ENCODE results near the gene OCRL.

OCRL gene

GRCh38 chrX:129593137-129593536, 53.1 kb downstream of the OCRL start:
- TF ChIP-seq ZBTB7A (IDR thresholded peaks at IDR 0.05; ENCODE audit: low read depth), result no peak
- no peak for TF ChIP-seq REST (IDR thresholded peaks at IDR 0.05; ENCODE audit: low read depth)
- no peak for TF ChIP-seq USF1 (IDR thresholded peaks at IDR 0.05)
- no peak for TF ChIP-seq EP300 (IDR thresholded peaks at IDR 0.05; ENCODE audit: borderline replicate concordance)

GRCh38 chrX:129594781-129595180, 54.7 kb downstream of the OCRL start:
- TF ChIP-seq MAX (IDR thresholded peaks at IDR 0.05) (no peak), EGR1 (IDR thresholded peaks at IDR 0.05) (no peak), REST (IDR thresholded peaks at IDR 0.05; ENCODE audit: low read depth) (no peak), EP300 (IDR thresholded peaks at IDR 0.05; ENCODE audit: borderline replicate concordance) (no peak), CEBPB (IDR thresholded peaks at IDR 0.05) (no peak)

GRCh38 chrX:129596077-129596476, 56.0 kb downstream of the OCRL start:
- TF ChIP-seq TEAD4 (IDR thresholded peaks at IDR 0.05) (no peak), USF1 (IDR thresholded peaks at IDR 0.05) (no peak), FOXM1 (IDR thresholded peaks at IDR 0.05; ENCODE audit: borderline replicate concordance, low read depth) (no peak), CREB1 (IDR thresholded peaks at IDR 0.05; ENCODE audit: low read depth) (no peak), CEBPB (IDR thresholded peaks at IDR 0.05) (no peak), EP300 (IDR thresholded peaks at IDR 0.05; ENCODE audit: borderline replicate concordance) (no peak), RAD21 (IDR thresholded peaks at IDR 0.05; ENCODE audit: low read depth) (no peak)

- TF ChIP-seq USF1 (IDR thresholded peaks at IDR 0.05) (no peak), CEBPB (IDR thresholded peaks at IDR 0.05) (no peak), EGR1 (IDR thresholded peaks at IDR 0.05) (no peak), CREB1 (IDR thresholded peaks at IDR 0.05; ENCODE audit: low read depth) (no peak), TCF12 (IDR thresholded peaks at IDR 0.05; ENCODE audit: low read depth) (no peak), ZBTB7A (IDR thresholded peaks at IDR 0.05; ENCODE audit: low read depth) (no peak), REST (IDR thresholded peaks at IDR 0.05; ENCODE audit: low read depth) (no peak), YY1 (IDR thresholded peaks at IDR 0.05; ENCODE audit: low read depth) (no peak), MAX (IDR thresholded peaks at IDR 0.05) (no peak), TAF1 (IDR thresholded peaks at IDR 0.05; ENCODE audit: low read depth) (no peak), RAD21 (IDR thresholded peaks at IDR 0.05; ENCODE audit: low read depth) (no peak), NFIC (IDR thresholded peaks at IDR 0.05) (no peak), TEAD4 (IDR thresholded peaks at IDR 0.05) (no peak), EP300 (IDR thresholded peaks at IDR 0.05; ENCODE audit: borderline replicate concordance) (no peak), FOXM1 (IDR thresholded peaks at IDR 0.05; ENCODE audit: borderline replicate concordance, low read depth) (no peak)
Observed at GRCh38 chrX:129597905-129598304, 57.8 kb downstream of the OCRL start.

- TF ChIP-seq TEAD4 (IDR thresholded peaks at IDR 0.05), result no peak
- no peak for TF ChIP-seq FOXM1 (IDR thresholded peaks at IDR 0.05; ENCODE audit: borderline replicate concordance, low read depth)
- TF ChIP-seq YY1 (IDR thresholded peaks at IDR 0.05; ENCODE audit: low read depth), result no peak
- no peak for TF ChIP-seq ZBTB7A (IDR thresholded peaks at IDR 0.05; ENCODE audit: low read depth)
- no peak for TF ChIP-seq EGR1 (IDR thresholded peaks at IDR 0.05)
- TF ChIP-seq EP300 (IDR thresholded peaks at IDR 0.05; ENCODE audit: borderline replicate concordance), result no peak
- TF ChIP-seq TAF1 (IDR thresholded peaks at IDR 0.05; ENCODE audit: low read depth), result no peak
- TF ChIP-seq NFIC (IDR thresholded peaks at IDR 0.05), result no peak
- no peak for TF ChIP-seq TCF12 (IDR thresholded peaks at IDR 0.05; ENCODE audit: low read depth)
- TF ChIP-seq USF1 (IDR thresholded peaks at IDR 0.05), result no peak
- no peak for TF ChIP-seq REST (IDR thresholded peaks at IDR 0.05; ENCODE audit: low read depth)
- no peak for TF ChIP-seq MAX (IDR thresholded peaks at IDR 0.05)
- no peak for TF ChIP-seq CREB1 (IDR thresholded peaks at IDR 0.05; ENCODE audit: low read depth)
- TF ChIP-seq CEBPB (IDR thresholded peaks at IDR 0.05), result no peak
- no peak for TF ChIP-seq RAD21 (IDR thresholded peaks at IDR 0.05; ENCODE audit: low read depth)
Observed at GRCh38 chrX:129599499-129599898, 59.4 kb downstream of the OCRL start.
